SK-N-SH treated with all-trans-retinoic acid at 6 μM for 48 hours (cell line): ENCODE data around the gene NKD2.
"Not testable (repeated sequence)": the region's sequence is repeated elsewhere in the genome, so short reads cannot be mapped to it uniquely, and the experiment has no call there.

Experiments
- ATAC-seq: fragments of 200-7000 bp; cut with Tn5 transposase; 3 replicates; pipeline ENCODE4 v1.9.1; 2020; ENCODE audit warnings: mild to moderate bottlenecking, moderate library complexity
- BACH2 ChIP-seq: fragments of 250-450 bp; sonication (Bioruptor Pico); IDR thresholded peaks from 2 replicates; pipeline ENCODE4 v1.9.0; 2021; ENCODE audit warnings: mild to moderate bottlenecking, borderline replicate concordance
- CSDC2 ChIP-seq: fragments of 250-450 bp; sonication (Bioruptor Pico); IDR thresholded peaks from 2 replicates; pipeline ENCODE4 v1.5.0; 2020; ENCODE audit warnings: mild to moderate bottlenecking, moderate library complexity
- ESRRG ChIP-seq: fragments of 250-450 bp; sonication (Bioruptor Pico); IDR thresholded peaks from 2 replicates; pipeline ENCODE4 v1.6.1; 2021; ENCODE audit warnings: mild to moderate bottlenecking
- GLIS3 ChIP-seq: fragments of 250-450 bp; sonication (Bioruptor Pico); IDR thresholded peaks from 2 replicates; pipeline ENCODE4 v1.5.0; 2020; ENCODE audit warnings: mild to moderate bottlenecking, moderate library complexity
- ISL1 ChIP-seq: fragments of 250-450 bp; sonication (Bioruptor Pico); IDR thresholded peaks from 2 replicates; pipeline ENCODE4 v2.1.2; 2022; ENCODE audit warnings: mild to moderate bottlenecking, moderate library complexity
- PATZ1 ChIP-seq: fragments of 250-450 bp; sonication (Bioruptor Pico); IDR thresholded peaks from 2 replicates; pipeline ENCODE4 v1.8.0; 2020; ENCODE audit warnings: mild to moderate bottlenecking, moderate library complexity, borderline replicate concordance
- SNAI2 ChIP-seq: fragments of 250-450 bp; sonication (Bioruptor Pico); IDR thresholded peaks from 2 replicates; pipeline ENCODE4 v1.5.0; 2020; ENCODE audit warnings: mild to moderate bottlenecking, moderate library complexity
- TCF4 ChIP-seq: fragments of 250-450 bp; sonication (Bioruptor Pico); IDR thresholded peaks from 2 replicates; pipeline ENCODE4 v1.8.0; 2021; ENCODE audit warnings: mild to moderate bottlenecking, moderate library complexity, borderline replicate concordance
- TOX ChIP-seq: fragments of 250-450 bp; sonication (Bioruptor Pico); IDR thresholded peaks from 2 replicates; pipeline ENCODE4 v1.8.0; 2021; ENCODE audit warnings: mild to moderate bottlenecking, moderate library complexity, borderline replicate concordance
- ZC3H10 ChIP-seq: fragments of 250-450 bp; sonication (Bioruptor Pico); IDR thresholded peaks from 2 replicates; pipeline ENCODE4 v1.5.1; 2021; ENCODE audit warnings: mild to moderate bottlenecking, moderate library complexity
- ZFP3 ChIP-seq: fragments of 250-450 bp; sonication (Bioruptor Pico); IDR thresholded peaks from 2 replicates; pipeline ENCODE4 v1.5.0; 2020; ENCODE audit warnings: mild to moderate bottlenecking, moderate library complexity
- ZFP30 ChIP-seq: fragments of 450-650 bp; formaldehyde crosslinking; IDR thresholded peaks from 2 replicates; pipeline ENCODE4 v1.5.0; 2022; ENCODE audit warnings: mild to moderate bottlenecking, moderate library complexity
- ZNF565 ChIP-seq: fragments of 450-650 bp; formaldehyde crosslinking; conservative IDR thresholded peaks from 2 replicates; pipeline ENCODE4 v1.5.0; 2020; ENCODE audit warnings: low read depth, mild to moderate bottlenecking, moderate library complexity
- ZNF70 ChIP-seq: fragments of 450-650 bp; formaldehyde crosslinking; IDR thresholded peaks from 2 replicates; pipeline ENCODE4 v1.5.0; 2020; ENCODE audit warnings: mild to moderate bottlenecking, moderate library complexity
- ZNF8 ChIP-seq: fragments of 450-650 bp; formaldehyde crosslinking; IDR thresholded peaks from 2 replicates; pipeline ENCODE4 v1.5.0; 2020; ENCODE audit warnings: mild to moderate bottlenecking, moderate library complexity
- TF ChIP-seq, protein P1 (sequence below): fragments of 250-450 bp; sonication (Bioruptor Pico); IDR thresholded peaks from 2 replicates; pipeline ENCODE4 v1.5.1; 2021; ENCODE audit warnings: mild to moderate bottlenecking, moderate library complexity
- TF ChIP-seq, protein P2 (sequence below): fragments of 250-450 bp; sonication (Bioruptor Pico); IDR thresholded peaks from 2 replicates; pipeline ENCODE4 v1.5.1; 2020; ENCODE audit warnings: low read depth, mild to moderate bottlenecking, moderate library complexity

NKD2 gene

DNA sequence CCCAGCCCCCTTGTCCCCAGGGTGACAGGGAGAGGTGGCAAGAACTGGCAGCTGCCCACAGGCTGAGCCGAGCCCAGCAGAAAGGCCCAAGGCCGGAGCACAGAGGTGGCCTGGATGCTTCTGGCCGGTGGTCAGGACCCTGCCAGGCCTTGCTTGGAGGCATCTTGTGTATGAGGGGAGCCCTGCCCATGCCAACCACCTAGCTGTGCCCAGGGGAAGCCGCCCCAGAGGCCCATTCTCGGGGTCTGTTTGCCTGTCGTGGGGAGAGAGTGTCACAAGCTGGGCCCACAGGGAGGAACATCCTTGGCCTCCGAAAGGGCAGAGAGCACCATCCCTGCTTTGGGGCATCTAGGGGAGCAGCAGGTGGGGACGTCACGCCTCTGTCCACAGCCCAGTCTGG is 10.0 kb downstream of the NKD2 start:
- TF ChIP-seq GLIS3 (CRISPR knock-in tag) (no peak), ZNF565 (CRISPR knock-in tag) (no peak), SNAI2 (CRISPR knock-in tag) (no peak), ZNF70 (no peak), ESRRG (CRISPR knock-in tag) (no peak)
- no peak; the same call in 2 of the 3 replicates for ATAC-seq

DNA sequence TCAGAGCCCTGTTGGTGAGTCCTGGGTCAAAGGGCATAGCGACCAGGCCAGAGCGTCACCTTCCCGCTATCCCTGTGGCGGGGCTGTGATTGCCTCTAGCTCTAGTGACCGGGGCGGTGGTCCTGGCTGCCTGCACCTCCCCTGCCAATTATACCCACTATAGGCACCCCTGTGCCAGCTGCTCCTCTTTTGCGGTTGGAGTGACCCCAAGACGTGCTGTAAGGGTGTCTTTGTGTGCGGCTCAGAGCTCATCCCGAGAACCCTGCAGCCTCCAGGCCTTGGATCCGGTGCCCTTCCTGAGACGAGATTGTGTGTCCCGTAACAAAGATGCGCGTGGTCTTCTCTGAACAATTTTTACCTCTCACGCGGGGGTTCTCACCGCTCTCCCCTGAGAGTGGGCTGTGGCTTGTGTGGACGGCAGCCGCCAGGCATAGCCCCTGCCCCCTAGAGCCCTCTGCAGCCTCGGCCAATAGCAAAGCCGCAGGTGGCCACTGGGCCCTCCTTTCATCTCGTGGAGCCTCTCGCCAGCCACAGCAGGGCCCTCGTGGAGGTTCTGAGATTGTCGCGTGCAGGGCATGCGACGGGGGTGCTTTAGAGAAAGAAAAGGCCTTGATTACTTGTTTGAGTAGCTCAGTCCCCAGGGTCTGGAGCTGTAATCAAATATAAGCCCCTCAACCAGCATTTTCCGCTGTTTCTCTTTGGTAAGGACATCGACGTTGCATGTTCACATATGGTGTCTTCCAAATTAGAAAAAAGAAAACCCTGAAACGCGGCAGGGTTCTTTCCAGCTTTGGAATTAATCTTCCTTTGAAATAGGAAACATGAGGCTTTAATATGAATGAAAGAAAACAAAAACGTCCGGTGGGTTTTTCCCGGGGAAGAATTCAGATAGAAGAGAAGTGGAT is 10.7 kb downstream of the NKD2 start:
- no peak for ATAC-seq
- no peak for TF ChIP-seq ISL1 (CRISPR knock-in tag)
- TF ChIP-seq, all 23 proteins: peak for 0

- ATAC-seq, result no peak
These were observed 11.9 kb downstream of the NKD2 start for GRCh38 chr5:1020452-1020961.

GRCh38 chr5:1021136-1021968 is 12.8 kb downstream of the NKD2 start:
- ATAC-seq, result no peak; the same call in 2 of the 3 replicates
- TF ChIP-seq GLIS3 (CRISPR knock-in tag) (no peak), ZFP3 (no peak), BACH2 (no peak), TOX (no peak), ZNF8 (CRISPR knock-in tag) (no peak), CSDC2 (CRISPR knock-in tag) (no peak), ESRRG (CRISPR knock-in tag) (no peak), PATZ1 (no peak)
- TF ChIP-seq, protein P1, sequence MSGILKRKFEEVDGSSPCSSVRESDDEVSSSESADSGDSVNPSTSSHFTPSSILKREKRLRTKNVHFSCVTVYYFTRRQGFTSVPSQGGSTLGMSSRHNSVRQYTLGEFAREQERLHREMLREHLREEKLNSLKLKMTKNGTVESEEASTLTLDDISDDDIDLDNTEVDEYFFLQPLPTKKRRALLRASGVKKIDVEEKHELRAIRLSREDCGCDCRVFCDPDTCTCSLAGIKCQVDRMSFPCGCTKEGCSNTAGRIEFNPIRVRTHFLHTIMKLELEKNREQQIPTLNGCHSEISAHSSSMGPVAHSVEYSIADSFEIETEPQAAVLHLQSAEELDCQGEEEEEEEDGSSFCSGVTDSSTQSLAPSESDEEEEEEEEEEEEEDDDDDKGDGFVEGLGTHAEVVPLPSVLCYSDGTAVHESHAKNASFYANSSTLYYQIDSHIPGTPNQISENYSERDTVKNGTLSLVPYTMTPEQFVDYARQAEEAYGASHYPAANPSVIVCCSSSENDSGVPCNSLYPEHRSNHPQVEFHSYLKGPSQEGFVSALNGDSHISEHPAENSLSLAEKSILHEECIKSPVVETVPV (CRISPR knock-in tag), result no peak

More at GRCh38 chr5:1020452-1020961, 11.9 kb downstream of the NKD2 start:
- no peak for TF ChIP-seq TCF4 (CRISPR knock-in tag)
- no peak for TF ChIP-seq TOX
- no peak for TF ChIP-seq GLIS3 (CRISPR knock-in tag)
- TF ChIP-seq, protein P2, sequence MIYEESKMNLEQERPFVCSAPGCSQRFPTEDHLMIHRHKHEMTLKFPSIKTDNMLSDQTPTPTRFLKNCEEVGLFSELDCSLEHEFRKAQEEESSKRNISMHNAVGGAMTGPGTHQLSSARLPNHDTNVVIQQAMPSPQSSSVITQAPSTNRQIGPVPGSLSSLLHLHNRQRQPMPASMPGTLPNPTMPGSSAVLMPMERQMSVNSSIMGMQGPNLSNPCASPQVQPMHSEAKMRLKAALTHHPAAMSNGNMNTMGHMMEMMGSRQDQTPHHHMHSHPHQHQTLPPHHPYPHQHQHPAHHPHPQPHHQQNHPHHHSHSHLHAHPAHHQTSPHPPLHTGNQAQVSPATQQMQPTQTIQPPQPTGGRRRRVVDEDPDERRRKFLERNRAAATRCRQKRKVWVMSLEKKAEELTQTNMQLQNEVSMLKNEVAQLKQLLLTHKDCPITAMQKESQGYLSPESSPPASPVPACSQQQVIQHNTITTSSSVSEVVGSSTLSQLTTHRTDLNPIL (CRISPR knock-in tag), result no peak
- TF ChIP-seq SNAI2 (CRISPR knock-in tag), result no peak
- no peak for TF ChIP-seq CSDC2 (CRISPR knock-in tag)

DNA sequence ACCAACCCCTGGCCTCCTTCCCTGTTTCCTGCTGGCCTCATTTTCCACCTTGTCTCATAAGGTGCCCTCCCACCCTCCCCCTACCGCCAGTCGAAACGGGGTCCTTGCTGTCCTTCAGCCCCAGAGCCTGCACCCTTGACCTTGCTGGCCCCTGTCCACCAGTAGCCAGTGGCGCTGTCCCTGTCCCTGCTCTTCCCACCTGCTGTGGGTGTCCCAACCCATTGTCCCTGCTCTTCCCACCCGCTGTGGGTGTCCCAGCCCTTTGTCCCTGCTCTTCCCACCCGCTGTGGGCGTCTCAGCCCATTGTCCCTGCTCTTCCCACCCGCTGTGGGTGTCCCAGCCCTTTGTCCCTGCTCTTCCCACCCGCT is 13.4 kb downstream of the NKD2 start:
- ATAC-seq, result not testable (repeated sequence)

DNA sequence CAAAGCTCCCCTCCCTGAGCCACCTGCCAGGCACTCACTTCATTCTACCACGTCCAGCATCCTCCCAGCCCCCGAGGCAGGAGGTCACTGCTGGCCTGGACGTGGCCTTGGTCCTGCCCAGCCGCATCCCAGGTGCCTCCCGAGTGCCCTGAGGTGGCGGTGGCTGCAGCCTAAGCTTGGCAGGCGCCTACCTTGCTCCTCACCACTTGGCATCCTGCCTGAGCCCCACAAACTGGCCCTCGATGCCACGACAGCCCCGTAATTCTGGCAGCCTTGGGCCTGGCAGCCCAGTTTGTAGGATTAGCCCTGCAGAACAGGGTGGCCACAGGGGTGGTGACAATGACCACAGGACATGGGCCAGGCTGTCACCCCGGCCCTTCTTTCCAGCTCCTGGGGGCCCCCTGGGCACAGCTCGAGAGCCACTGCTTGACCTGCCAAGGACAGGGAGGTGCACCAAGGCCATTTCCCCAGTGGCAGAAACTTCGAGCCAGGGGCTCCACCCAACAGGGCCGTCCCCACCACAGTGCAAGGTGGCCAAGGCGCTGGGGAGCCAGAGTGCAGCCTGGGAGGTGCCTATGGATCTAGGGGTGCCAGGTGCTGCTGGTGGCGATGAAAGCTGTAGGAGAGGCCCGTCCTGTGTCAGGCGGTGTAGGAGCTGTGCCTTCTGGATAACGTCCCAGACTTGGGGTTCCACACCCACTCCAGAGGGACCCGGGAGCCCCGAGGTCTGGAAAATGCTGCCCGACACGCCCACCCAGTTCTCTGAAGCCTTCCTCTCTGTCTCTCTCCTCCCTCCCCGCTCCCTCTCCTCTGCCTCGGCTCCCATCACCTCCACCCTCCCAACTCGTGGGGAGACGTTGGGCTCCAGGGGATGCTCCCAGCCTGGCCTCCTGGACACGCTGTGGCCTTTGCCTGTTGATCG is 18.4 kb downstream of the NKD2 start:
- ATAC-seq, result no peak
- TF ChIP-seq ZNF565 (CRISPR knock-in tag) (no peak), ISL1 (CRISPR knock-in tag) (no peak), ZFP30 (CRISPR knock-in tag) (no peak), ZC3H10 (CRISPR knock-in tag) (no peak)
- TF ChIP-seq, protein P1 (CRISPR knock-in tag), result no peak
